Heart left ventricle (tissue), 13 donors: ENCODE results near the gene KLHDC10.

ENCODE experiments used
- CTCF ChIP-seq, 12 donors: fragments of 200-600 bp; sonication (generic) in 4 of 12; IDR thresholded peaks; one replicate each; pipeline versions ENCODE4 v1.5.0 to v1.8.0; 2018 to 2022; ENCODE audit warnings: antibody characterized with exemption in 12 of 12, mild to moderate bottlenecking in 5 of 12
- POLR2A ChIP-seq, 2 donors: fragments of 450-650 bp; IDR thresholded peaks; one replicate each; pipeline ENCODE4 v1.6.1; 2017; ENCODE audit warnings: antibody characterized with exemption in 2 of 2, mild to moderate bottlenecking in 2 of 2, moderate library complexity in 2 of 2
- donor health status: ischemic (EF 13 %, LVEDD 7.1; RV severe dilation, severe dysfunction).
- donor health status: DM: no; HTN: yes; CAD: no.
- donor health status: DM: no; HTN: no; CAD: no.
- donor health status: ischemic (EF 25% LVEDD 6.9; RV normal size, moderate dysfunction).
- donor health status: ischemic (EF 25% LVEDD 5.7; RV mildly dilated, moderate dysfunction).
- donor health status: ischemic (EF 35%, LVEDD 5.7; RV mildly dilated, moderate dysfunction).
- donor health status: nonischemic (EF 11% LVEDD 7.7; RV severe dilation, severe dysfunction).
- donor health status: DM: yes; HTN: yes; CAD: no.
- donor health status: PGD.
- donor health status: ischemic (EF 29% LVEDD 5.4; RV normal size, mild dysfunction).
- donor health status: nonischemic (EF 23%, LVEDD 6.1; RV moderate dilation, normal function).

- TF ChIP-seq CTCF (IDR thresholded peaks at IDR 0.05), result no peak
- TF ChIP-seq POLR2A (IDR thresholded peaks at IDR 0.05), result no peak
Observed at GRCh38 chr7:130181263-130181605, 110.9 kb downstream of the KLHDC10 start.
